Measurements from ENCODE around the gene MTHFR. TPM values are rescaled to one million over a fixed set of nuclear protein-coding genes. Genes with fewer than 3 reads are reported as not detected.
A peak's percentile ranks its signal among the peaks of the same experiment; 100 is the strongest.

MTHFR gene
- total and polyA plus RNA-seq, 2 donors from 2014 or later = 10.6 to 65.5 TPM

- Histone ChIP-seq H3K27ac (ENCODE audit: low read depth in 2 of 2, low read length in 2 of 2) (no peak overlapping the region), H3K4me3 (ENCODE audit: low read length in 3 of 3) (no peak overlapping the region), H3K9me3 (ENCODE audit: control insufficient read depth in 2 of 3, insufficient read depth in 1 of 3, low read length in 3 of 3) (no peaks in the 10 kb centered on the region), H3K27me3 (ENCODE audit: control insufficient read depth, insufficient read depth, low read length) (no peaks in the 10 kb centered on the region), H3K4me1 (ENCODE audit: control insufficient read depth in 2 of 3, insufficient read depth in 2 of 3, low read depth in 1 of 3, low read length in 3 of 3) (peaks cover 0 to 21% (median 8%) of the 10 kb centered on the region in 3 donors), H3K36me3 (ENCODE audit: control insufficient read depth in 2 of 3, insufficient read depth in 3 of 3, low read length in 3 of 3) (no peaks in the 10 kb centered on the region), H3K9ac (ENCODE audit: low read length in 3 of 3) (no peak overlapping the region)
- DNase-seq = no peak
- intact Hi-C loops (cut with DNase I) = no loop called here
- no peak for TF ChIP-seq CTCF (IDR thresholded peaks at IDR 0.05; ENCODE audit: borderline replicate concordance, extremely low read depth, insufficient read depth)
- FAIRE-seq = no peak
These were observed 67.0 kb downstream of the MTHFR start for GRCh38 chr1:11738783-11739182.

- Histone ChIP-seq H3K4me1 (ENCODE audit: control insufficient read depth in 2 of 3, insufficient read depth in 2 of 3, low read depth in 1 of 3, low read length in 3 of 3) (peaks cover 0 to 21% (median 8%) of the 10 kb centered on the region in 3 donors), H3K36me3 (ENCODE audit: control insufficient read depth in 2 of 3, insufficient read depth in 3 of 3, low read length in 3 of 3) (no peaks in the 10 kb centered on the region), H3K27ac (ENCODE audit: low read depth in 2 of 2, low read length in 2 of 2) (no peak overlapping the region), H3K9ac (ENCODE audit: low read length in 3 of 3) (peak overlapping the region in 1 of 3 donors; percentile 26), H3K4me3 (ENCODE audit: low read length in 3 of 3) (peak overlapping the region in 1 of 3 donors; percentile 98), H3K27me3 (ENCODE audit: control insufficient read depth, insufficient read depth, low read length) (no peaks in the 10 kb centered on the region), H3K9me3 (ENCODE audit: control insufficient read depth in 2 of 3, insufficient read depth in 1 of 3, low read length in 3 of 3) (no peaks in the 10 kb centered on the region)
- DNase-seq (no peak), FAIRE-seq (no peak)
- intact Hi-C loops (cut with DNase I) = no loop called here
- TF ChIP-seq CTCF (IDR thresholded peaks at IDR 0.05; ENCODE audit: borderline replicate concordance, extremely low read depth, insufficient read depth) = no peak
These were observed 67.7 kb downstream of the MTHFR start for GRCh38 chr1:11738096-11738495.

GRCh38 chr1:11736746-11737639 lies 68.8 kb downstream of the MTHFR start:
- intact Hi-C loops (cut with DNase I) = no loop called here
- no peaks in the 10 kb centered on the region for H3K9me3 ChIP-seq (ENCODE audit: control insufficient read depth in 2 of 3, insufficient read depth in 1 of 3, low read length in 3 of 3)
- no peak for TF ChIP-seq CTCF (IDR thresholded peaks at IDR 0.05; ENCODE audit: borderline replicate concordance, extremely low read depth, insufficient read depth)
- H3K27me3 ChIP-seq (ENCODE audit: control insufficient read depth, insufficient read depth, low read length) = no peaks in the 10 kb centered on the region
- H3K9ac ChIP-seq (ENCODE audit: low read length in 3 of 3) = peak overlapping the region; percentile 36 to 95 (median 84)
- FAIRE-seq (no peak), DNase-seq (peak in 3 of 5 donors; percentile 43 to 75 (median 70))
- peaks cover 0 to 21% (median 8%) of the 10 kb centered on the region in 3 donors for H3K4me1 ChIP-seq (ENCODE audit: control insufficient read depth in 2 of 3, insufficient read depth in 2 of 3, low read depth in 1 of 3, low read length in 3 of 3)
- peak overlapping the region; percentile 90 to 98 (median 98) for H3K4me3 ChIP-seq (ENCODE audit: low read length in 3 of 3)
- H3K36me3 ChIP-seq (ENCODE audit: control insufficient read depth in 2 of 3, insufficient read depth in 3 of 3, low read length in 3 of 3) = no peaks in the 10 kb centered on the region
- H3K27ac ChIP-seq (ENCODE audit: low read depth in 2 of 2, low read length in 2 of 2) = peak overlapping the region; percentile 86 to 96

Data from kidney (tissue), 14 donors.